ENCODE data around the gene LASP1NB.

LASP1NB gene

DNA sequence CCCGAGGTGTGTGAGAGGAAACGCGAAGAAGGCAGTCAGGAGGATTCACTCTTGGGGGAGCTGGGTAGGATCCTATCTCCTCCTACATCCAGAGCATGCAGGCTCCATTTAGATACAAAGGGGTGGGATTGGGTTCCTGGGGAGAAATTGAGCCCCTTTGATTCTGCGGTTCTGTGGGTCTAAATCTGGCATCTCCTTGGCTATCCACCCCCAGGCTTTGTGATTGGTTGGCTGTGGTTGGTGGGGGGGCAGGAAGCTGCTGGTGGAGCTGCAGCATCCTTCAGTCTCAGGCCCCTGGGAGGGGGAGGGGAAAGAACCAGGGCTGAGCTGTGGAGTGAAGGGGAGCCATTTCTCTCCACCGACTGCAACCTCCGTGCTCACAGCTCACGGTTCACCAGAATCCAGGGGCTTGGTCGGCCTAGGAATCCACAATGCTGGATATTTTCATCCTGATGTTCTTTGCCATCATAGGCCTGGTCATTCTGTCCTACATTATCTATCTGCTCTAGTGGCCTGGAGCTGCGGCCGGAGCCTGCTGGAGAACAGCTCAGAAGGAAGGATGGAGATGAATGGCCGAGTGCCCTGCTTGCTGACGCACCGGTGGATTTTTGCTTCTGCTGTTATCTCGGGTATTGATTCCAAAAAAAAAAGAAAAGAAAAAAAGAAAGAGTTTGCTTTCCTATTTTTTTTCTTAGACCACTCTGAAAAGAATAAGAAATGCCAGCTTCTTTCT, at the start of gene LASP1NB:
Gene LASP1NB, plus strand, starts transcription at position 352 of the 733 bp plus-strand sequence.
- in situ Hi-C loops (cut with HindIII; ENCODE audit: low pct_unique_long_range_greater_than_20kb, low sequenced_read_pairs) = no loop called here
- no TSS peak for BruUV-seq (replicated peaks)
- no peaks in the 10 kb centered on the region for H3K9me3 ChIP-seq (ENCODE audit: control insufficient read depth, insufficient read depth, low read depth, low read length)
- ATAC-seq (no peak), DNase-seq (ENCODE audit: low read depth, low spot score) (no peak)
- no peaks in the 10 kb centered on the region for H3K27me3 ChIP-seq (ENCODE audit: control insufficient read depth, insufficient read depth, low read length)
- TF ChIP-seq TCF7L2 (IDR thresholded peaks at IDR 0.05; ENCODE audit: low read depth, low read length) (no peak), SIN3A (IDR thresholded peaks at IDR 0.05; ENCODE audit: borderline replicate concordance, insufficient read depth, low read depth, low read length) (no peak)
- CTCF ChIA-PET = no interaction called here
- POLR2A ChIA-PET = interaction anchor here (0.7 kb wide), 1 partner anchor 14 kb away, joined by 3 read pairs; no protein-coding TSS in a partner anchor
- H3K27ac ChIP-seq (ENCODE audit: low read length) = no peak within 1 kb of the TSS
- H3K36me3 ChIP-seq (ENCODE audit: control insufficient read depth, insufficient read depth, low read length) = no peaks in the 10 kb centered on the region
- no peaks in the 10 kb centered on the region for H3K4me1 ChIP-seq (ENCODE audit: control insufficient read depth, insufficient read depth, low read length)
- intact Hi-C loops (cut with micrococcal nuclease; ENCODE audit: unreplicated experiment) = no loop called here
- peak within 1 kb of the TSS in 1 of 2 experiments; percentile 25; a peak in 1 of 4 replicates for H3K4me3 ChIP-seq (ENCODE audit: low read depth in 2 of 2, low read length in 2 of 2)

DNA sequence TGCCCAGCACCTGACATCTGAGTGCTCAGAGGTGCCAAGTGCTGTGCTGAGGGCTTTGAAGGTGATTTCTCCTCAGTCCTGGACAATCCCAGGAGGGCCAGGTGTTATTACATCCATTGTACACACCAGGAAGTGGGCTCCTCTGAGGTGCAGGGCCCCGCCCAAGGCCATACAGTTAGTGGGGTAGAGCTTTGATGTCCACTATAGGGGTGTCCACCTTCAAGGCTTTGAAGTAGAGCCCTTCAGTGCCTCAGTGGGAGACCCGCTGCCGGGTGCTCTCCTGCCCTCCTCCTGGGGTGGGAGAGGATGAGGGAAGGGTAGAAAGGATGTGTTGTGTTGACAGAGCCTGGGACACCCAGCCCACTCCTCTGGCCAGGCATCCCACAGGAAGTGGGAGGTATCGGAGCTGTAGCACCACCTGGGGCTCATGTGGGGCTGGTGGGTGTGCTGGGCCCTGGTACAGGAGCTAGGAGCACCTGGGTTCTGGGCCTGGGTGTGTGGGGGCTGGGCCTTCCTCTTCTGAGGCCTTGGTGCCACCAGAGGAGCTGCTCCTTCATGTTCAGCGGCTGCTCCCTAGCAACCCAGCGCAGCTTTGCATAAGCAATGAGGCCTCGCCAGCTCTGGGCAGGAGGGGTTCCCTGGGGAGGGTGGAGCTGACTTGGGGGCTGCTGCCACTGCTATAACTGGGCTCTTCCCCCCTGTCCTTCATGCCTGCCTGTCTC, 48.1 kb upstream of the LASP1NB start:
- Histone ChIP-seq H3K36me3 (ENCODE audit: control insufficient read depth, insufficient read depth, low read length) (no peaks in the 10 kb centered on the region; the same call in 1 of the 2 replicates), H3K4me3 (ENCODE audit: low read depth in 2 of 2, low read length in 2 of 2) (no peak overlapping the region), H3K4me1 (ENCODE audit: control insufficient read depth, insufficient read depth, low read length) (peaks cover 78% of the 10 kb centered on the region), H3K27ac (ENCODE audit: low read length) (peak overlapping the region; percentile 29; the same call in 1 of the 2 replicates), H3K9me3 (ENCODE audit: control insufficient read depth, insufficient read depth, low read depth, low read length) (no peaks in the 10 kb centered on the region), H3K27me3 (ENCODE audit: control insufficient read depth, insufficient read depth, low read length) (no peaks in the 10 kb centered on the region)
- CTCF ChIA-PET = no interaction called here
- DNase-seq (ENCODE audit: low read depth, low spot score) (no peak), ATAC-seq (no peak)
- in situ Hi-C loops (cut with HindIII; ENCODE audit: low pct_unique_long_range_greater_than_20kb, low sequenced_read_pairs) = no loop called here
- TF ChIP-seq, protein P1, sequence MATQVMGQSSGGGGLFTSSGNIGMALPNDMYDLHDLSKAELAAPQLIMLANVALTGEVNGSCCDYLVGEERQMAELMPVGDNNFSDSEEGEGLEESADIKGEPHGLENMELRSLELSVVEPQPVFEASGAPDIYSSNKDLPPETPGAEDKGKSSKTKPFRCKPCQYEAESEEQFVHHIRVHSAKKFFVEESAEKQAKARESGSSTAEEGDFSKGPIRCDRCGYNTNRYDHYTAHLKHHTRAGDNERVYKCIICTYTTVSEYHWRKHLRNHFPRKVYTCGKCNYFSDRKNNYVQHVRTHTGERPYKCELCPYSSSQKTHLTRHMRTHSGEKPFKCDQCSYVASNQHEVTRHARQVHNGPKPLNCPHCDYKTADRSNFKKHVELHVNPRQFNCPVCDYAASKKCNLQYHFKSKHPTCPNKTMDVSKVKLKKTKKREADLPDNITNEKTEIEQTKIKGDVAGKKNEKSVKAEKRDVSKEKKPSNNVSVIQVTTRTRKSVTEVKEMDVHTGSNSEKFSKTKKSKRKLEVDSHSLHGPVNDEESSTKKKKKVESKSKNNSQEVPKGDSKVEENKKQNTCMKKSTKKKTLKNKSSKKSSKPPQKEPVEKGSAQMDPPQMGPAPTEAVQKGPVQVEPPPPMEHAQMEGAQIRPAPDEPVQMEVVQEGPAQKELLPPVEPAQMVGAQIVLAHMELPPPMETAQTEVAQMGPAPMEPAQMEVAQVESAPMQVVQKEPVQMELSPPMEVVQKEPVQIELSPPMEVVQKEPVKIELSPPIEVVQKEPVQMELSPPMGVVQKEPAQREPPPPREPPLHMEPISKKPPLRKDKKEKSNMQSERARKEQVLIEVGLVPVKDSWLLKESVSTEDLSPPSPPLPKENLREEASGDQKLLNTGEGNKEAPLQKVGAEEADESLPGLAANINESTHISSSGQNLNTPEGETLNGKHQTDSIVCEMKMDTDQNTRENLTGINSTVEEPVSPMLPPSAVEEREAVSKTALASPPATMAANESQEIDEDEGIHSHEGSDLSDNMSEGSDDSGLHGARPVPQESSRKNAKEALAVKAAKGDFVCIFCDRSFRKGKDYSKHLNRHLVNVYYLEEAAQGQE (IDR thresholded peaks at IDR 0.05; ENCODE audit: insufficient read depth in 1 of 2, low read depth in 2 of 2, low read length in 1 of 2) = no peak
- TF ChIP-seq SIN3A (IDR thresholded peaks at IDR 0.05; ENCODE audit: borderline replicate concordance, insufficient read depth, low read depth, low read length) = no peak
- TF ChIP-seq POLR2AphosphoS5 (IDR thresholded peaks at IDR 0.05; ENCODE audit: low read depth, low read length) = no peak
- TF ChIP-seq TCF7L2 (IDR thresholded peaks at IDR 0.05; ENCODE audit: low read depth, low read length) = no peak
- TF ChIP-seq, protein P2, sequence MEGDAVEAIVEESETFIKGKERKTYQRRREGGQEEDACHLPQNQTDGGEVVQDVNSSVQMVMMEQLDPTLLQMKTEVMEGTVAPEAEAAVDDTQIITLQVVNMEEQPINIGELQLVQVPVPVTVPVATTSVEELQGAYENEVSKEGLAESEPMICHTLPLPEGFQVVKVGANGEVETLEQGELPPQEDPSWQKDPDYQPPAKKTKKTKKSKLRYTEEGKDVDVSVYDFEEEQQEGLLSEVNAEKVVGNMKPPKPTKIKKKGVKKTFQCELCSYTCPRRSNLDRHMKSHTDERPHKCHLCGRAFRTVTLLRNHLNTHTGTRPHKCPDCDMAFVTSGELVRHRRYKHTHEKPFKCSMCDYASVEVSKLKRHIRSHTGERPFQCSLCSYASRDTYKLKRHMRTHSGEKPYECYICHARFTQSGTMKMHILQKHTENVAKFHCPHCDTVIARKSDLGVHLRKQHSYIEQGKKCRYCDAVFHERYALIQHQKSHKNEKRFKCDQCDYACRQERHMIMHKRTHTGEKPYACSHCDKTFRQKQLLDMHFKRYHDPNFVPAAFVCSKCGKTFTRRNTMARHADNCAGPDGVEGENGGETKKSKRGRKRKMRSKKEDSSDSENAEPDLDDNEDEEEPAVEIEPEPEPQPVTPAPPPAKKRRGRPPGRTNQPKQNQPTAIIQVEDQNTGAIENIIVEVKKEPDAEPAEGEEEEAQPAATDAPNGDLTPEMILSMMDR (IDR thresholded peaks at IDR 0.05) = no peak
- POLR2A ChIA-PET = interaction anchor here (0.7 kb wide), 1 partner anchor 276 kb away, joined by 6 read pairs; no protein-coding TSS in a partner anchor
- no TSS peak for BruUV-seq (replicated peaks)
- intact Hi-C loops (cut with micrococcal nuclease; ENCODE audit: unreplicated experiment) = no loop called here

Measured in Panc1 (cell line).